C4-2B (cell line): Measurements from ENCODE around the gene RPL29.
"Not testable (repeated sequence)": the region's sequence is repeated elsewhere in the genome, so short reads cannot be mapped to it uniquely, and the experiment has no call there.

Experiments
- H3K27ac ChIP-seq: fragments of 450-650 bp; 2 replicates; pipeline ENCODE4 v1.5.1; 2017
- CTCF ChIP-seq: fragments of 450-650 bp; conservative IDR thresholded peaks from 2 replicates; pipeline ENCODE4 v1.5.1; 2017; ENCODE audit warnings: mild to moderate bottlenecking
- ZFX ChIP-seq: fragments of 450-650 bp; IDR thresholded peaks from 2 replicates; pipeline ENCODE4 v1.6.1; 2017

The RPL29 gene

GRCh38 chr3:52039426-52039825 is 43.7 kb upstream of the RPL29 start:
- no peak overlapping the region for H3K27ac ChIP-seq

GRCh38 chr3:52038227-52038626 is 42.5 kb upstream of the RPL29 start:
- TF ChIP-seq CTCF, result no peak
- no peak for TF ChIP-seq ZFX
- H3K27ac ChIP-seq, result no peak overlapping the region

More at GRCh38 chr3:52039426-52039825, 43.7 kb upstream of the RPL29 start:
- TF ChIP-seq ZFX (no peak), CTCF (no peak)

GRCh38 chr3:52037291-52037690 is 41.6 kb upstream of the RPL29 start:
- no peak for TF ChIP-seq CTCF
- no peak for TF ChIP-seq ZFX
- H3K27ac ChIP-seq, result no peak overlapping the region

GRCh38 chr3:52036829-52037228 is 41.1 kb upstream of the RPL29 start:
- H3K27ac ChIP-seq, result no peak overlapping the region
- no peak for TF ChIP-seq ZFX
- no peak for TF ChIP-seq CTCF

GRCh38 chr3:52036222-52036694 is 40.6 kb upstream of the RPL29 start:
- TF ChIP-seq ZFX (no peak), CTCF (no peak)
- H3K27ac ChIP-seq, result no peak overlapping the region

GRCh38 chr3:52034651-52035050 is 39.0 kb upstream of the RPL29 start:
- no peak for TF ChIP-seq CTCF
- no peak for TF ChIP-seq ZFX
- no peak overlapping the region for H3K27ac ChIP-seq

- no peak overlapping the region for H3K27ac ChIP-seq
- no peak for TF ChIP-seq CTCF
- TF ChIP-seq ZFX, result no peak
These were observed 38.5 kb upstream of the RPL29 start for GRCh38 chr3:52034212-52034611.

GRCh38 chr3:52033748-52034147 is 38.1 kb upstream of the RPL29 start:
- H3K27ac ChIP-seq, result not testable (repeated sequence)
